Endothelial cell of umbilical vein (primary cell): ENCODE data around the gene MTG2. TPM values are rescaled to one million over a fixed set of nuclear protein-coding genes. Genes with fewer than 3 reads are reported as not detected.

Experiments used
- BruUV-seq: library from RNA; stranded (reverse); fragments of 400-500 nt; replicated peaks from 2 replicates; lab custom pipeline; 2021; lab: Mats Ljungman, UMichigan
- CTCF ChIA-PET: fragments of 300-600, 350-600 bp; sonication (Branson Sonifier 250); formaldehyde crosslinking; loops from one replicate; lab custom pipeline; 2021; ENCODE audit warnings: antibody characterized with exemption, inconsistent platforms; lab: Charles Lee
- POLR2A ChIA-PET: fragments of 300-600, 350-600 bp; sonication (Branson Sonifier 250); formaldehyde crosslinking; loops from one replicate; lab custom pipeline; 2021; ENCODE audit warnings: antibody characterized with exemption, inconsistent platforms; lab: Charles Lee
- DNase-seq: peaks from one replicate; pipeline ENCODE4 v3.0.0-alpha.2; 2011; ENCODE audit warnings: low read depth, low spot score
- FAIRE-seq: peaks from 2 replicates; lab custom pipeline; 2011; peaks lifted over from hg19 to GRCh38; lab: Jason Lieb, UNC
- H2AFZ ChIP-seq: 2 replicates; pipeline ENCODE4 v1.6.0; 2012; ENCODE audit warnings: low read depth, low read length, control low read depth, inconsistent platforms
- H3K27ac ChIP-seq: 2 replicates; pipeline ENCODE4 v1.5.1; 2011; ENCODE audit warnings: low read depth, mild to moderate bottlenecking, control low read depth, low read length, moderate library complexity; ENCODE audit not compliant: insufficient read depth
- H3K27me3 ChIP-seq, 2 experiments: 2 replicates each; pipeline versions ENCODE4 v1.6.0 to v1.6.1; 2011; ENCODE audit warnings: low read length in 2 of 2, mixed read lengths in 1 of 2; ENCODE audit not compliant: control insufficient read depth in 2 of 2, insufficient read depth in 2 of 2
- H3K36me3 ChIP-seq, 2 experiments: 2 replicates in 1 of 2; 3 replicates in 1 of 2; pipeline ENCODE4 v1.5.1; 2011; ENCODE audit warnings: low read length in 2 of 2, mild to moderate bottlenecking in 1 of 2, moderate library complexity in 1 of 2; ENCODE audit not compliant: control insufficient read depth in 2 of 2, insufficient read depth in 2 of 2; ENCODE audit errors: extremely low read depth in 1 of 2
- H3K4me1 ChIP-seq: 3 replicates; pipeline ENCODE4 v1.5.1; 2011; ENCODE audit warnings: mild to moderate bottlenecking, low read length; ENCODE audit not compliant: control insufficient read depth, insufficient read depth; ENCODE audit errors: extremely low read depth
- H3K4me2 ChIP-seq: 2 replicates; pipeline ENCODE4 v1.6.1; 2011; ENCODE audit warnings: low read length, control low read depth, mixed read lengths; ENCODE audit not compliant: insufficient read depth
- H3K4me3 ChIP-seq, 3 experiments: fragments of 200-600 bp in 1 of 3; sonication (generic), shearing (Covaris generic) in 1 of 3; replicated peaks in 1 of 3; 2 replicates each; pipeline ENCODE4 v1.5.1; 2011 to 2016; ENCODE audit warnings: control low read depth in 3 of 3, low read length in 3 of 3, mild to moderate bottlenecking in 2 of 3, inconsistent platforms in 1 of 3, low read depth in 1 of 3, moderate library complexity in 1 of 3; ENCODE audit not compliant: insufficient read depth in 1 of 3
- H3K79me2 ChIP-seq: 2 replicates; pipeline ENCODE4 v1.6.0; 2012; ENCODE audit warnings: low read length, inconsistent platforms; ENCODE audit not compliant: control insufficient read depth, insufficient read depth
- H3K9ac ChIP-seq: replicated peaks from 2 replicates; pipeline ENCODE3; 2011; ENCODE audit warnings: low read length, control low read depth; ENCODE audit not compliant: insufficient read depth; ENCODE audit errors: extremely low read depth
- H3K9me1 ChIP-seq: replicated peaks from 3 replicates; pipeline ENCODE4 v1.6.0; 2011; ENCODE audit warnings: mild to moderate bottlenecking, low read length; ENCODE audit not compliant: control insufficient read depth, insufficient read depth; ENCODE audit errors: extremely low read depth
- H3K9me3 ChIP-seq: replicated peaks from 2 replicates; pipeline ENCODE4 v1.5.1; 2012; ENCODE audit warnings: low read length, inconsistent platforms; ENCODE audit not compliant: control insufficient read depth, insufficient read depth
- H4K20me1 ChIP-seq: replicated peaks from 2 replicates; pipeline ENCODE3; 2011; ENCODE audit warnings: mild to moderate bottlenecking, low read length; ENCODE audit not compliant: control insufficient read depth, insufficient read depth; ENCODE audit errors: extremely low read depth
- GATA2 ChIP-seq: IDR thresholded peaks from 2 replicates; pipeline ENCODE4 v1.7.0; 2011; ENCODE audit warnings: low read depth, mild to moderate bottlenecking, moderate library complexity, mixed read lengths, low read length; ENCODE audit not compliant: insufficient read length, insufficient read depth
- JUN ChIP-seq: IDR thresholded peaks from 2 replicates; pipeline ENCODE4 v1.6.1; 2011; ENCODE audit warnings: borderline replicate concordance, low read depth; ENCODE audit not compliant: insufficient read length, insufficient read depth
- MYC ChIP-seq: IDR thresholded peaks from one replicate; pipeline ENCODE4 v1.6.1; 2011; ENCODE audit warnings: mild to moderate bottlenecking, low read depth, low read length
- POLR2A ChIP-seq: IDR thresholded peaks from 2 replicates; pipeline ENCODE4 v1.6.1; 2012; ENCODE audit warnings: low read depth, mild to moderate bottlenecking, control low read depth, low read length
- POLR2AphosphoS5 ChIP-seq: IDR thresholded peaks from 2 replicates; pipeline ENCODE4 v1.6.1; 2012; ENCODE audit warnings: low read depth, mild to moderate bottlenecking, control low read depth, low read length, moderate library complexity; ENCODE audit not compliant: insufficient read depth
- dilution Hi-C: fragments of 300-500 bp; cut with MboI; formaldehyde crosslinking; loops from one replicate; pipeline ENCODE4 v1.15.0; 2019; ENCODE audit warnings: low sequenced_read_pairs; ENCODE audit not compliant: extremely low pct_ligation_motif_present
- intact Hi-C: fragments of 100-400 bp; cut with micrococcal nuclease; formaldehyde crosslinking; loops from one replicate; pipeline ENCODE4 v1.10.0; 2022
- polyA plus RNA-seq, 4 experiments: library from polyadenylated mRNA; depleted of rRNA in 3 of 4; stranded (reverse) in 3 of 4; unstranded in 1 of 4; fragments of >200 nt; gene quantifications; 2 replicates each; pipeline versions ENCODE4 v1.2.1 to v1.2.3, GENCODE V29; 2011 to 2012; ENCODE audit warnings: missing spikeins in 1 of 4
- total RNA-seq: library from RNA; stranded (reverse); gene quantifications from 2 replicates; pipeline ENCODE4 v1.2.3, GENCODE V29; 2021
- TF ChIP-seq, protein P1 (sequence below), 2 donors: IDR thresholded peaks; 1 replicate in 1 of 2; 2 replicates in 1 of 2; pipeline ENCODE4 v1.5.1; 2011; ENCODE audit warnings: low read length in 2 of 2, mild to moderate bottlenecking in 2 of 2, moderate library complexity in 2 of 2, control low read depth in 1 of 2, inconsistent platforms in 1 of 2, low read depth in 1 of 2; ENCODE audit not compliant: insufficient read depth in 1 of 2; ENCODE audit errors: extremely low read depth in 1 of 2
- TF ChIP-seq, protein P2 (sequence below): IDR thresholded peaks from 2 replicates; pipeline ENCODE4 v1.6.1; 2011; ENCODE audit not compliant: insufficient read depth, insufficient read length

MTG2 gene
- total and polyA plus RNA-seq, 2 donors (not counting 3 experiments of a cell fraction or from before 2014, with no cell fraction given): 19.9 to 31.6 TPM

DNA sequence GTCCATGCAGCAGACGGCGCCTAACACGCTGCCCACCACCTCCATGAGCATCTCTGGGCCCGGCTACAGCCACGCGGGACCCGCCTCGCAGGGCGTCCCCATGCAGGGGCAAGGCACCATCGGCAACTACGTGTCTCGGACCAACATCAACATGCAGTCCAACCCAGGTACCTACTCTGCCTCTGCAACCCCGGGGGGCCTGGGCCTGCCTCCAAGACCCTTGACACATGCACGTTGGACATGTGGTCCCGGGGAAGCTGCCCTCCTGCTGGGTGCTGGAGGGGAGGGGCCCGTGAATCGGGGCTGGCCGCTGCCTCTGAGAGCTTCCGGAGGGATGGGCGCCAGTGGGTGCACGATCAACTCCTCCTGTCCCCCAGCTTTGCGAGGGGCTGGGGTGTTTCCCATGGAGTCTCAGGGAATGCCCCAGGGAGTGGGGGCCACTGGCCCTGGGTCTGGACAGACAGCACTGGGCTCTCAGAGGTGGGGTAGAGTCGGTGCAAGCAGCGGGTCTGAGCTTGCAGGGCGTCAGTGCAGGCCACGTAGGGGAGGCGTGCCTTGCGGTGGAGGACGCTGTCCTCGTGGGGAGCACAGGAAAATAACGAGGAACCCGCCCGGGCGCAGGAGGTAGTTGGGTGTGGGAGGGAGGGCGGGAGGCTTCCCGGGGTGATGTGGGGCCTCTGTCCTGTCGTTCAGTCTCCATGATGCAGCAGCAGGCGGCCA is 19.9 kb upstream of the MTG2 start:
- intact Hi-C loops (no loop called here), dilution Hi-C loops (no loop called here)
- TF ChIP-seq POLR2A: no peak
- no peak for TF ChIP-seq JUN
- no peak for TF ChIP-seq POLR2AphosphoS5
- no peak for TF ChIP-seq GATA2
- TF ChIP-seq, protein P1, sequence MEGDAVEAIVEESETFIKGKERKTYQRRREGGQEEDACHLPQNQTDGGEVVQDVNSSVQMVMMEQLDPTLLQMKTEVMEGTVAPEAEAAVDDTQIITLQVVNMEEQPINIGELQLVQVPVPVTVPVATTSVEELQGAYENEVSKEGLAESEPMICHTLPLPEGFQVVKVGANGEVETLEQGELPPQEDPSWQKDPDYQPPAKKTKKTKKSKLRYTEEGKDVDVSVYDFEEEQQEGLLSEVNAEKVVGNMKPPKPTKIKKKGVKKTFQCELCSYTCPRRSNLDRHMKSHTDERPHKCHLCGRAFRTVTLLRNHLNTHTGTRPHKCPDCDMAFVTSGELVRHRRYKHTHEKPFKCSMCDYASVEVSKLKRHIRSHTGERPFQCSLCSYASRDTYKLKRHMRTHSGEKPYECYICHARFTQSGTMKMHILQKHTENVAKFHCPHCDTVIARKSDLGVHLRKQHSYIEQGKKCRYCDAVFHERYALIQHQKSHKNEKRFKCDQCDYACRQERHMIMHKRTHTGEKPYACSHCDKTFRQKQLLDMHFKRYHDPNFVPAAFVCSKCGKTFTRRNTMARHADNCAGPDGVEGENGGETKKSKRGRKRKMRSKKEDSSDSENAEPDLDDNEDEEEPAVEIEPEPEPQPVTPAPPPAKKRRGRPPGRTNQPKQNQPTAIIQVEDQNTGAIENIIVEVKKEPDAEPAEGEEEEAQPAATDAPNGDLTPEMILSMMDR (IDR thresholded peaks at IDR 0.05; ENCODE audit: extremely low read depth in 1 of 2, insufficient read depth in 1 of 2, low read depth in 1 of 2, low read length in 2 of 2): no peak
- no peak for TF ChIP-seq MYC
- TF ChIP-seq, protein P2, sequence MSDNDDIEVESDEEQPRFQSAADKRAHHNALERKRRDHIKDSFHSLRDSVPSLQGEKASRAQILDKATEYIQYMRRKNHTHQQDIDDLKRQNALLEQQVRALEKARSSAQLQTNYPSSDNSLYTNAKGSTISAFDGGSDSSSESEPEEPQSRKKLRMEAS: no peak
- Histone ChIP-seq H3K4me1 (no peaks in the 10 kb centered on the region), H3K79me2 (peaks cover 13% of the 10 kb centered on the region), H3K9me1 (no peaks in the 10 kb centered on the region), H3K27ac (no peak overlapping the region), H4K20me1 (peaks cover 2% of the 10 kb centered on the region), H2AFZ (no peak overlapping the region), H3K4me2 (no peak overlapping the region), H3K36me3 (peaks cover 13 to 42% of the 10 kb centered on the region in 2 experiments), H3K9ac (no peak overlapping the region), H3K4me3 (no peak overlapping the region), H3K9me3 (no peaks in the 10 kb centered on the region), H3K27me3 (no peaks in the 10 kb centered on the region)
- POLR2A ChIA-PET: no interaction called here
- FAIRE-seq: no peak
- DNase-seq: no peak
- CTCF ChIA-PET: no interaction called here
- BruUV-seq: no TSS peak
